NK-92 (cell line): ENCODE measurements around the gene C12orf56.

Source experiments
- DNase-seq: peaks from one replicate; lab custom pipeline; 2025; ENCODE audit not compliant: unreplicated experiment; lab: John Stamatoyannopoulos, UW

The C12orf56 gene, protein sequence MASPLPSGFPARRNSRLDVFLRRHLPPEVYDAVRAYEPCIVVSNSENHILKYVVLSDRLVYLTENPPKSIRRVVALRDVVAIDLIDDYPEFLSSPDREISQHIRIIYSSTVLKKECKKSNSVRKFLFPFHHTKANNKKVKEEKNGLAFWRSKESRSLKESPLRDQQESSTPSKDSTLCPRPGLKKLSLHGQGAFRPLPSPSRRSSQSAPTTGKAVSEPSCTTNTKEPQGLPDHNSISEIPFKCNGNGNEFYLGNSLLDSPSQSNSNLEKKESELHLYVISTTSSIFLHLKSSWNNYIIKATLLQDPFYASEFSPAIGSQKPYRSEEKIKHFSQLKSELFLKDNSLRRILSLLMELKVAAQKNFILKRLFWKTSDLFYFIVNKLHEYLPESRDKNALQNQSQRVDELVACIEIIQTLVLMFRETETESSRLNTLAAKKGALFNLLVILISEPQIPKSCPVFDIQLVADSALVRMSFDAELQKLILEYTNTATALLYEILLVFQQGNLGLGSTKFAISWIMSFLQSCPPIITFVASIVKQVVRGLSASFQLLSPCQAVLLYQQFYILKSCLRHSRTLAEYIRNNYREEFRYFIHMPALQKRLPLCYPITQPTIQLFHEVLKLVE

GRCh38 chr12:64390275-64390851 lies at the start of gene C12orf56:
TSS of gene C12orf56 (minus strand) at chr12:64390758. CDS start at chr12:64390565, 193 bp downstream.
- no peak for DNase-seq

DNA sequence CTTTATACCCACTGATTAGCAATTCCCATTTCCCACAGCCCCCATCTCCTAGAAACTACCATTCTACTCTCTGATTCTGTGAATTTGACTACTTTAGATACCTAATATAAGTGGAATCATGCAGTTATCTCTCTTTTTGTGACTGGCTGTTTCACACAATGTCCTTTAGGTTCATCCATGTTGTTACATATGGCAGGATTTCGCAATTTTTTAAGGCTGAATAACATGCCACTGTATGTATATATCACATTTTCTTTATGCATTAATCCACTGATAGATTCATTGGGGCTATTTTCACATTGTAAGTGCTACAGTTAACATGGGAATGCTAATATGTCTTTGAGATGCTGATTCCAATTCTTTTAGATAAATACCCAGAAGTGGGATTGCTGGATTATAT lies 49.5 kb upstream of the C12orf56 start:
- no peak for DNase-seq

DNA sequence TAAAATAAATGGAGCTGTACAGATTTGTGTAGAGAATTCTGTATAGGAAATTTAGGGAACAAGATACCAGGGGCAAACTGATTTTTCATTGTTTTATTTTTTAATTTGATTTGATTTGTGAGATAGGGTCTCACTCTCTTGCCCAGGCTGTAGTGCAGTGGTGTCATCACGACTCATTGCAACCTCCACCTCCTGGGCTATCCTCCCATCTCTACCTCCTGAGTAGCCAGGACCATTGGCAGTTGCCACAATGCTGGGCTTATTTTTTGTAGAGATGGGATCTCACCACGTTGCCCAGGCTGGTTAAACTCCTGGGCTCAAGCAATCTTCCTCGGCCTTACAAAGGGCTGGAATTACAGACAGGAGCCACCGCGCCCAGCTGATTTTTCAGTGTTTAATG lies 43.4 kb upstream of the C12orf56 start:
- no peak for DNase-seq

GRCh38 chr12:64431791-64432190 lies 41.2 kb upstream of the C12orf56 start:
- no peak for DNase-seq

- no peak for DNase-seq
Observed at GRCh38 chr12:64430886-64431285, 40.3 kb upstream of the C12orf56 start.

DNA sequence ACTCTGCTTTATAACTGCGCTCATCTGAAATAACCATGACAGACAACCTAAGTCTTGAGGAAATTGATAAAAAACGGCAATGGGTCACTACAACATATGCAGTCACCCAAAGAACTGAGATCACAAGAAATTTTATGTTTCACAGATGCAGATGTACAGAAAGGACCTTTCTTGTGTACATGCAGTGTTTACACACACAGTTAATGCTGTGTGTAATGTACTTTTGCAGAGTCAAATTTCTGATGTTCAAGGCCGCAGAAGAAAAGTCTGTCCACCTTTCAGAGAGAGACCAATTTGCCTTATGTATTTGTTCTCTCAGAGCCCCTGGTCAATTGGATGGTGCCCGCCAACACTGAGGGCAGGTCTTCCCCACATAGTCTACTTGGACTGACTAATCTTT lies 38.4 kb upstream of the C12orf56 start:
- no peak for DNase-seq

DNA sequence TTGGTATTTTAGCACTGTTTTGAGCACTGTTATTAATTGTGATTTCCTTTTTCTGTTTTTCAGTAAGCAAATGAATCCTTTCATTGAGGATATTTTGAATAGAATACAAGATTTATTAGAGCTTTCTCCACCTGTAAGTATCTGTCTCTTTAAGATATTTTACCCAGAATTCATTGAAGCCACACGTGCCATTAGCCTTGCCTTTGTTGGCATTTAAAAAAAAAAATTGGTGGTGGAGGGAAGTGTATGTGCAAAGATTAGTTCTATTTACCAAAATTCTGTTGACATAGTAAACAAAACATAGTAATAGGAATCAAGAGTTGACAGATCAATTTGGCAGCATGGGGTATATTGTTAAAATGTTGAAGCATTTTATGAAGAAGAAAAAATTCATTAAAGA lies 37.4 kb upstream of the C12orf56 start:
- no peak for DNase-seq

- DNase-seq, result no peak
Observed at GRCh38 chr12:64419696-64420095, 29.1 kb upstream of the C12orf56 start.

DNA sequence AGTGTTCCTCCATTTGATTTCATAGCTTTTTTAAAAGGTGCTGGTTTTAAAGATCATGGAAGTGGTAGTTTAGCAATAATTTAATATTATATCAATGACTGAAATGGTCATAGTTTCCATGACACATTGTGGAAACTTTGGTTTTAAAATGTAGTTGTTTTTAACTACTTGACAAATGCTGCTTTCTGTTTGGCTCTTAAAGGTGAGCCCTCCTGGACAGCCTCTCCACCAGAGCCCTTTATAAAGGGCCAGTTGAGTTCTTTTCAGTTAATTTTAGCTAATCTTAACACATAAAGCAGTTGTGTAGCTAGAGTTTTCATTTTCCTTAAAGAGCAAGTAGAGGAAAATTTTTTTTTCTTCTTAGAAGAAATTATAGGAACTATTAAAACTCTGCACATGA lies 27.7 kb upstream of the C12orf56 start:
- no peak for DNase-seq

- no peak for DNase-seq
Observed at GRCh38 chr12:64413884-64414283, 23.3 kb upstream of the C12orf56 start.

- no peak for DNase-seq
Observed at GRCh38 chr12:64412459-64412858, 21.9 kb upstream of the C12orf56 start.

DNA sequence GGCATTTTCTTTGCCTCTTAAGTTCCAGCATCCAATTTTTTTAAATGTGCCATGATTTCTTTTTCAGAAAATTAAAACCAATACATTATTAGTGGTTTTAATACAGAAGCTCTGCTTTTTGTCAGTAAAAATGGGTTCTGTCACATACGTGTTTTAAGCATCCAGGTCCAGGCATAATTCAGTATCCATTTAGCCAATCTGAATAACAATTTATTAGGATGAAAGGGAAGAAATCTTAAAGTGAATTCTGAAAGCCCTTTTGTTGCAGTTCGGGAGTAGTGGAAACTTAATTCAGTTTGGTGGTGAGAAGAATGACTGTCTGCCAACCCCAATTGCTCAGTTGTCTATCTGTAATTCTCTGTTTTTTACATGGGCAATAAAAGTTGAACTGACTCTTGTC lies 20.9 kb upstream of the C12orf56 start:
- DNase-seq, result no peak

DNA sequence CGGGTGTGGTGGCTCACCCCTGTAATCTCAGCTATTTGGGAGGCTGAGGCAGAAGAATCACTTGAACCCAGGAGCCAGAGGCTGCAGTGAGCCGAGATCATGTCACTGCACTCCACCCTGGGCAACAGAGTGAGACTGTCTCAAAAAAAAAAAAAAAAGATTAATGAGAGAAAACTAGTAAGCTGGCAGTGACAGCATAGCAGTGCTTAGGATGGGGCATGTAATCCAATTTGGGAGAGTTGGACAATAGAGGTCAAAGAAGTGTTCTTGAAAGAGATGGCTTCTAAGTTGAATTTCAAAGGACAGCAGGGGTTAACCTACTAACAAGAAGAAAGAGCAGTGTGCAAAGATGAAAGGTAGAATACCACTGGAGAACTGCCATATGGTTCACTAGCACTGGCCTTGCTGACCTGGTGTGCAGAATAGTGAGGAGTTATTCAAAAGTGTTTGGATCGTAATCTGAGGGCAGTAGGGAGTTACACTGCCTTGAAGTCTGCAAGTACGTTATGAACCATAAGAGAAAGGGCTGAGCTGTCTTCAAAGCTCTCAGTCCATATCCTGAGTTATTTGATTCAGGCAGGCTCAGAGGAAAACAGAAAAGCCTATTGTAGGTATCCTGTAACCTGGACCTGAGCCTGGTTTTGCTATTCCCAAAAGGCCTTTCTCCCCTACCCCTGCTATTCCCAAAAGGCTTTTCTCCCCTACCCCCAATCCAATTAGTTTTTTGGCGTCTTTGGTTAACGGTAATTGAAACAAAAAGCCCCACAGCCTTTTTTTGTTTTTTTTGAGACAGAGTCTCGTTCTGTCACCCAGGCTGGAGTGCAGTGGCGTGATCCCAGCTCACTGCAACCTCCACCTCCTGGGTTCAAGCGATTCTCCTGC lies 17.0 kb upstream of the C12orf56 start:
- DNase-seq, result no peak

DNA sequence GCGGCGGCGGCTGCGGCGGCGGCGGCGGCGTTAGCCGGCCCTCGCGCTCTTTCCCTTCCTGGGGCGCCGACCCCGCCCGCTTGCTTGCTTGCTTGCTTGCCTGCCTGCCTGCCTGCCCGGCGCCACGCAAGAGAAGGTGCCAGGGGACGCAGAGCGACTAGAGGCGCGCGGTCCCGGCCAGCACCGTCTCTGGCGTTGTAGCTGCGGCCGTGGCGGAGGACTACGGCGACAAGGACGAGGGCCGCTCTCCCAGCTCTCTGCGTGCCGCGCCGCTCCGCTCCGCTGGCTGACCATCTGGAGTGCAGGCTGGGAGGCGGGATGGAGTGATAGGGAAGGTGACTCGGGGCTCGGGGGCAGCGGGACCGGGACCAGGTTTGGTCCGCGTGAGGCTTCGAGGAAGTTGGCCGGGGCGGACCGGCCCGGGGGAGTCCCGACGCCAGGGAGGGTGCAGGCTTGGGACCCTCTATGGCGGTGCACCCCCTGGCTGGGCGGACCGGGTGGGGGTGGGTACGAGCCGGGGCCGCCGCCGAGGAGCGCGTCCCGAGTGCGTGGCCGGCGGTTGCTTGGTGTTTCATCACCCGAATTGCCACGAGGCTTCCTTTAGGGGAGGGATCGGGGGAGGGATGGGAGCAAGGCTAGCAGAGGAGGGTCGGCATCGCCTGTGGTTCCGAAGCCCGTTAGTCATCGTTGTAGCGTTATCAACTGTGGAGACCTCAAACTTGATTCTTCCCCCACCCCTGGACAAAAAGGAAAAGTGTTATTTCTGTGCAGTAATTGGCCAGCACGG lies 14.1 kb upstream of the C12orf56 start:
- DNase-seq, result no peak

DNA sequence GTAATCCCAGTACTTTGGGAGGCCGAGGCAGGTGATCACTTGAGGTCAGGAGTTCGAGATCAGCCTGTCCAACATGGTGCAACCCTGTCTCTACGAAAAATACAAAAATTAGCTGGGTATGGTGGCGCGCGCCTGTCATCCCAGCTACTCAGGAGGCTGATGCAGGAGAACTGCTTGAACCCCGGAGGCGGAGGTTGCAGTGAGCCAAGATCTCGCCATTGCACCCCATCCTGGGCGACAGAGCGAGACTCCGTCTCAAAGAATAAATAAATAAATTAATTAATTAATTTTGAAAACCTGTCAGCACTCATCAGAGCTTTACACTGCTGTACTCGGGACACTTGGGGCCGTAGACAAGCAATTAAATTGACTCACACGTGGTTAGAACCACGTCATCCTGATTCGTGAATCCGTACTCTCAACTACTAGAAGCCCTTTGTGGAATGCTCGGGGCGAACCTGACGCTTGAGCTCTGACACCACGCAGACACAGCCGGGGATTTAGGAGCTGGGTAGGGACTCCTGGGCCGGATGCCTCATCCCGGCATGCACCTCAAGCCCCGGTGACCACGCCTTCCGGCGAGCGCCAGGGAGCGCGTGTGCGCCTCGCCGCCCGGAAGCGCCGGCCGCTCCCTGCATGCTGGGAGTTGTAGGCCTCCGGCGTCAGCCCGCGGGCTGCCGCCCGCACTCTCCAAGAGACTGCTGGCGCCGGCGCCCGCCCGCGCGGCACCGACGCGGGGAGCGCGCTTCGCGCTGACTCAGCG lies 13.3 kb upstream of the C12orf56 start, which contains the start of gene XPOT:
Gene XPOT (plus strand): TSS at position 686 of the 763 bp plus-strand sequence. CDS start 5,644 bp downstream, outside the sequence.
- peak; percentile 34 for DNase-seq

DNA sequence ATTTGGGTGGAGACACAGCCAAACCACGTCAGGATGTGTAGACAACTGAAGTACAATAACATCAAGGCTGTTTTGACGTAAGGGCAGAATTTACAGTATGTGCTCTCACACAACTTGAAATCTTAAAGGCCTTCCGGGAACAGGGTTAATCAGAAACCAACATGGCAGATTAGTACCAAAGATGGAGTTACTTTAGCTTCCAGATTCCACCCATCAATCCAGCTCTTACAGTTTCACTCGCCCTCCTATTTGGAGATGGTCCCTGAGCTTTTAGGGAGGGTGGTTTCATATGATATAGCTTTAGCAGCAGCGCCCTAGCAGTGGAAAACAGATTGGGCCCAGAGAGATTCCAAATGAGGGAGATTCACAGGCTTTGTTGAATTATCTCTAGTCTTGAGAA lies 11.6 kb upstream of the C12orf56 start:
- no peak for DNase-seq

DNA sequence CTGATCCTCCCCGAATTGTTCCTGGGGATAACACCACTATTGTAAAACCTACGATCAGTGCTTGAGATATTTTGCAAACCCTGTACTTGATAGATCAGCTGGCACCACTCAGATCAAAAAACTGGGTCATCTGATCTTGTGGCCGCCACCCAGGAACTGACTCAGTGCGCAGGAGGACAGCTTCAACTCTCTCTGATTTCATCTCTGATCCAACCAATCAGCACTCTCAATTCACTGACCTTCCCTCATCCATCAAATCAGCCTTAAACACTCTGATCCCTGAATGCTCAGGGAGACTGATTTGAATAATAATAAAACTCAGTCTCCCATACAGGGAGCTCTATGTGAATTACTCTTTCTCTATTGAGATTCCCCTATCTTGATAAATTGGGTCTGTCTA lies 9.5 kb upstream of the C12orf56 start:
- no peak for DNase-seq

- no peak for DNase-seq
Observed at GRCh38 chr12:64395739-64396138, 5.2 kb upstream of the C12orf56 start.

DNA sequence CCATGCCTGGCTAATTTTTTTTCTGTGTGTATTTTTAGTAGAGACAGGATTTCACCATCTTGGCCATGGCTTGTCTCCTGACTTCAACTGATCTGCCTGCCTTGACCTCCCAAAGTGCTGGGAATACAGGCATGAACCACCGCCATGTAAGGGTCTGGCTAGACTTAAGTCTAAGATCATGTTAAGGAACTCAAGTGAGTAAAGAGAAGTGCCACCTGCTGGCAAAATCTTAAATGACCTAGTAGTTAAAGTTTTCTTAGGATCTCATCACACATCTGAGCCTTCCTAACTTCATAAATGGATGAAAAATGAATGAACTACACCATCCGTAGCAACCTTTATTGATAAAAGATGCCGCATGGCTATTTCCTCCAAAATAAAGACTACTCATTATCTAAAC lies 1.7 kb upstream of the C12orf56 start:
- DNase-seq, result no peak

GRCh38 chr12:64389154-64389553 lies 1.4 kb downstream of the C12orf56 start:
- no peak for DNase-seq
